ENCODE results near the gene ZNF789.

The ZNF789 gene

GRCh38 chr7:99468336-99468918 is 4.3 kb upstream of the ZNF789 start:
- H3K4me3 ChIP-seq (ENCODE audit: low read depth, low read length), result no peak overlapping the region
- no peak for DNase-seq (ENCODE audit: low read depth)
- in situ Hi-C loops (cut with HindIII; ENCODE audit: low sequenced_read_pairs), result no loop called here
- no peak for TF ChIP-seq CTCF (IDR thresholded peaks at IDR 0.05; ENCODE audit: low read depth, low read length, missing control alignments)

- in situ Hi-C loops (cut with HindIII; ENCODE audit: low sequenced_read_pairs), result no loop called here
- no peak for DNase-seq (ENCODE audit: low read depth)
- H3K4me3 ChIP-seq (ENCODE audit: low read depth, low read length), result no peak overlapping the region
- no peak for TF ChIP-seq CTCF (IDR thresholded peaks at IDR 0.05; ENCODE audit: low read depth, low read length, missing control alignments)
Observed at GRCh38 chr7:99469381-99470065, 3.2 kb upstream of the ZNF789 start.

GRCh38 chr7:99473315-99473596 is 566 bp downstream of the ZNF789 start:
- peak; percentile 42 for DNase-seq (ENCODE audit: low read depth)
- peak overlapping the region; percentile 96 for H3K4me3 ChIP-seq (ENCODE audit: low read depth, low read length)
- TF ChIP-seq CTCF (IDR thresholded peaks at IDR 0.05; ENCODE audit: low read depth, low read length, missing control alignments), result no peak
- in situ Hi-C loops (cut with HindIII; ENCODE audit: low sequenced_read_pairs), result no loop called here

GRCh38 chr7:99476107-99476506 is 3.4 kb downstream of the ZNF789 start:
- no peak overlapping the region for H3K4me3 ChIP-seq (ENCODE audit: low read depth, low read length)
- in situ Hi-C loops (cut with HindIII; ENCODE audit: low sequenced_read_pairs), result loop anchor here (5.0 kb wide), 1 partner anchor 81 kb away; the partner anchor contains the start of gene ZNF655
- no peak for DNase-seq (ENCODE audit: low read depth)
- no peak for TF ChIP-seq CTCF (IDR thresholded peaks at IDR 0.05; ENCODE audit: low read depth, low read length, missing control alignments)

- no peak for DNase-seq (ENCODE audit: low read depth)
- H3K4me3 ChIP-seq (ENCODE audit: low read depth, low read length), result no peak overlapping the region
- TF ChIP-seq CTCF (IDR thresholded peaks at IDR 0.05; ENCODE audit: low read depth, low read length, missing control alignments), result no peak
- in situ Hi-C loops (cut with HindIII; ENCODE audit: low sequenced_read_pairs), result loop anchor here (5.0 kb wide), 1 partner anchor 79 kb away; the partner anchor contains the start of gene ZNF655
Observed at GRCh38 chr7:99478464-99479440, 6.1 kb downstream of the ZNF789 start.

- H3K4me3 ChIP-seq (ENCODE audit: low read depth, low read length), result no peak overlapping the region
- no peak for TF ChIP-seq CTCF (IDR thresholded peaks at IDR 0.05; ENCODE audit: low read depth, low read length, missing control alignments)
- in situ Hi-C loops (cut with HindIII; ENCODE audit: low sequenced_read_pairs), result no loop called here
- DNase-seq (ENCODE audit: low read depth), result no peak
Observed at GRCh38 chr7:99485094-99485493, 12.4 kb downstream of the ZNF789 start.
